Bronchus fibroblast of lung (primary cell): ENCODE measurements around the gene TPRA1. TPM values are rescaled to one million over a fixed set of nuclear protein-coding genes. Genes with fewer than 3 reads are reported as not detected.

ENCODE experiments used
- total RNA-seq: library from RNA; depleted of rRNA; stranded (reverse); fragments of >200 nt; gene quantifications from 2 replicates; pipeline ENCODE4 v1.2.3, GENCODE V29; 2015

The TPRA1 gene
- 52.5 and 52.6 TPM in 2 replicates for total RNA-seq

GRCh38 chr3:127590593-127591465, at the start of gene TPRA1:
TSS of gene TPRA1 (minus strand) at chr3:127590733. CDS start at chr3:127580146, 10,587 bp downstream.

GRCh38 chr3:127628788-127629466, 38.4 kb upstream of the TPRA1 start, which contains the start of gene PODXL2:
TSS of gene PODXL2 (plus strand) at chr3:127629185. CDS start at chr3:127629220, 35 bp downstream.

Other genes with a start within 250 kb of the TPRA1 start
- 89.4 and 93.2 TPM in 2 replicates for gene MCM2, start 7.7 kb upstream of the TPRA1 start, total RNA-seq
- gene PODXL2, start 38.5 kb upstream of the TPRA1 start, total RNA-seq = 7.1 and 8.0 TPM in 2 replicates
- gene ABTB1, start 82.2 kb upstream of the TPRA1 start, total RNA-seq = 7.6 and 9.1 TPM in 2 replicates
- gene MGLL, start 231.8 kb upstream of the TPRA1 start, total RNA-seq = 49.4 and 49.8 TPM in 2 replicates